HepG2 (cell line): ENCODE measurements around the gene P2RY2. TPM values are rescaled to one million over a fixed set of nuclear protein-coding genes. Genes with fewer than 3 reads are reported as not detected.

Experiments used
- ATAC-seq: fragments of 200-7000 bp; cut with Tn5 transposase; 3 replicates; pipeline ENCODE4 v1.9.1; 2020; ENCODE audit warnings: mild to moderate bottlenecking, moderate library complexity
- BruUV-seq: library from RNA; stranded (reverse); fragments of 400-500 nt; replicated peaks from 2 replicates; lab custom pipeline; 2021; lab: Mats Ljungman, UMichigan
- CTCF ChIA-PET: fragments of 300-600 bp; formaldehyde crosslinking; extraction: SDS; loops from one replicate; lab custom pipeline; 2021; ENCODE audit warnings: low total read pairs, inconsistent platforms, low intra/inter-chr PET ratio; lab: Yijun Ruan, JAX
- POLR2A ChIA-PET: fragments of 350-600 bp; sonication (Branson Sonifier 250); formaldehyde crosslinking; loops from one replicate; lab custom pipeline; 2020; ENCODE audit warnings: antibody characterized with exemption, inconsistent platforms; lab: Yijun Ruan, JAX
- DNase-seq: peaks from one replicate; pipeline ENCODE4 v3.0.0-alpha.2; 2015; ENCODE audit warnings: low spot score
- FAIRE-seq: peaks from 3 replicates; lab custom pipeline; 2011; peaks lifted over from hg19 to GRCh38; lab: Jason Lieb, UNC
- H2AFZ ChIP-seq: one replicate; pipeline ENCODE4 v1.6.1; 2011; ENCODE audit warnings: low read length, inconsistent platforms
- H3K27ac ChIP-seq: fragments of 300-600 bp; 3 replicates; pipeline ENCODE4 v1.8.0; 2011; ENCODE audit warnings: mixed run types, mild to moderate bottlenecking, mixed read lengths, low read length, inconsistent platforms; ENCODE audit not compliant: insufficient read depth; ENCODE audit errors: extremely low read length
- H3K27me3 ChIP-seq, 2 experiments: fragments of 200-600 bp in 1 of 2; 2 replicates in 1 of 2; 3 replicates in 1 of 2; pipeline versions ENCODE4 v1.6.0 to v1.8.0; 2011; ENCODE audit warnings: low read length in 2 of 2, mild to moderate bottlenecking in 2 of 2, moderate library complexity in 2 of 2, inconsistent platforms in 1 of 2; ENCODE audit not compliant: insufficient read depth in 2 of 2, control insufficient read depth in 1 of 2
- H3K36me3 ChIP-seq, 2 experiments: fragments of 200-600 bp in 1 of 2; replicated peaks in 1 of 2; 2 replicates in 1 of 2; 3 replicates in 1 of 2; pipeline versions ENCODE4 v1.5.1 to v1.8.0; 2011; ENCODE audit warnings: low read length in 2 of 2, inconsistent platforms in 1 of 2; ENCODE audit not compliant: insufficient read depth in 2 of 2, control insufficient read depth in 1 of 2
- H3K4me1 ChIP-seq: 2 replicates; pipeline ENCODE4 v1.5.1; 2012; ENCODE audit warnings: low read length, inconsistent platforms; ENCODE audit not compliant: insufficient read depth
- H3K4me2 ChIP-seq: 2 replicates; pipeline ENCODE4 v1.6.0; 2011; ENCODE audit warnings: low read depth, low read length, inconsistent platforms
- H3K4me3 ChIP-seq, 3 experiments: fragments of 200-600 bp in 1 of 3; sonication (generic), shearing (Covaris generic) in 1 of 3; replicated peaks in 1 of 3; 2 replicates each; pipeline ENCODE4 v1.5.1; 2011 to 2016; ENCODE audit warnings: low read length in 3 of 3, inconsistent platforms in 2 of 3, low read depth in 2 of 3, mild to moderate bottlenecking in 2 of 3, control low read depth in 1 of 3, mixed read lengths in 1 of 3; ENCODE audit not compliant: insufficient read depth in 1 of 3
- H3K79me2 ChIP-seq: one replicate; pipeline ENCODE4 v1.6.1; 2011; ENCODE audit warnings: low read length, inconsistent platforms; ENCODE audit not compliant: insufficient read depth
- H3K9ac ChIP-seq: 2 replicates; pipeline ENCODE4 v1.6.0; 2011; ENCODE audit warnings: mild to moderate bottlenecking, low read depth, low read length, inconsistent platforms; ENCODE audit not compliant: insufficient read depth
- H3K9me3 ChIP-seq: 2 replicates; pipeline ENCODE4 v1.5.1; 2012; ENCODE audit warnings: mild to moderate bottlenecking, low read length
- H4K20me1 ChIP-seq: 2 replicates; pipeline ENCODE4 v1.6.0; 2011; ENCODE audit warnings: inconsistent platforms, mild to moderate bottlenecking, low read length, moderate library complexity; ENCODE audit not compliant: insufficient read depth
- HES4 ChIP-seq: sonication (generic); formaldehyde crosslinking; IDR thresholded peaks from 2 replicates; pipeline ENCODE4 v1.9.0; 2021; ENCODE audit warnings: mild to moderate bottlenecking, missing genetic modification reagents, borderline replicate concordance
- NFE2 ChIP-seq: sonication (generic); formaldehyde crosslinking; IDR thresholded peaks from 2 replicates; pipeline ENCODE4 v1.4.0; 2020; ENCODE audit warnings: missing genetic modification reagents
- ZNF12 ChIP-seq: sonication (generic); formaldehyde crosslinking; IDR thresholded peaks from 2 replicates; pipeline ENCODE4 v1.5.0; 2020; ENCODE audit warnings: missing genetic modification reagents
- ZNF512 ChIP-seq: sonication (generic); formaldehyde crosslinking; IDR thresholded peaks from 2 replicates; pipeline ENCODE4 v1.4.0; 2020; ENCODE audit warnings: mild to moderate bottlenecking, missing genetic modification reagents
- ZNF589 ChIP-seq: sonication (generic); formaldehyde crosslinking; conservative IDR thresholded peaks from 2 replicates; pipeline ENCODE4 v1.8.0; 2022; ENCODE audit warnings: mild to moderate bottlenecking, moderate library complexity, missing genetic modification reagents
- ZNF772 ChIP-seq: sonication (generic); formaldehyde crosslinking; IDR thresholded peaks from 2 replicates; pipeline ENCODE4 v1.5.0; 2020; ENCODE audit warnings: mild to moderate bottlenecking, missing genetic modification reagents
- ZSCAN31 ChIP-seq: sonication (generic); formaldehyde crosslinking; IDR thresholded peaks from 2 replicates; pipeline ENCODE4 v1.5.0; 2020; ENCODE audit warnings: low read depth, mild to moderate bottlenecking, missing genetic modification reagents
- WGBS: methylation state at CpG from one replicate; pipeline ENCODE4 v1.1.6; 2017; ENCODE audit warnings: low lambda C conversion rate; 5-methylcytosine and 5-hydroxymethylcytosine counted together
- in situ Hi-C: cut with HindIII; loops from 2 replicates; pipeline ENCODE4 v1.10.0; 2017; ENCODE audit warnings: low pct_unique_long_range_greater_than_20kb; ENCODE audit not compliant: extremely low pct_ligation_motif_present
- intact Hi-C: fragments of 100-400 bp; cut with micrococcal nuclease; formaldehyde crosslinking; loops from one replicate; pipeline ENCODE4 v1.10.0; 2022; ENCODE audit not compliant: unreplicated experiment
- polyA plus RNA-seq, 8 experiments: library from polyadenylated mRNA; depleted of rRNA in 3 of 8; stranded (reverse) in 7 of 8; unstranded in 1 of 8; fragments of >200 nt; fragmentation: Illumina TruSeq in 4 of 8; extraction: Trizol in 4 of 8; gene quantifications; 2 replicates each; pipeline versions ENCODE4 v1.2.1 to v1.2.3, GENCODE V29; 2011 to 2016; ENCODE audit warnings: low read depth in 4 of 8, missing spikeins in 1 of 8, mixed read lengths in 1 of 8; ENCODE audit not compliant: insufficient read depth in 1 of 8
- total RNA-seq, 5 experiments: library from RNA; depleted of rRNA; stranded (reverse); fragments of >200 nt; fragmentation: Illumina TruSeq; extraction: Trizol; gene quantifications; 2 replicates each; pipeline ENCODE4 v1.2.3, GENCODE V29; 2016; ENCODE audit warnings: low read depth in 1 of 5
- TF ChIP-seq, protein P1 (sequence below): sonication (generic); formaldehyde crosslinking; IDR thresholded peaks from 2 replicates; pipeline ENCODE4 v1.4.0; 2020; ENCODE audit warnings: low read depth, mild to moderate bottlenecking, missing genetic modification reagents
- TF ChIP-seq, protein P2 (sequence below): sonication (generic); IDR thresholded peaks from 2 replicates; pipeline ENCODE4 v1.6.1; 2016; ENCODE audit warnings: low read depth, borderline replicate concordance

The P2RY2 gene
- total and polyA plus RNA-seq, 2 of the 13 experiments (the other 11 are each of a cell fraction or from before 2014, with no cell fraction given) = 0.95 to 3.1 TPM

DNA sequence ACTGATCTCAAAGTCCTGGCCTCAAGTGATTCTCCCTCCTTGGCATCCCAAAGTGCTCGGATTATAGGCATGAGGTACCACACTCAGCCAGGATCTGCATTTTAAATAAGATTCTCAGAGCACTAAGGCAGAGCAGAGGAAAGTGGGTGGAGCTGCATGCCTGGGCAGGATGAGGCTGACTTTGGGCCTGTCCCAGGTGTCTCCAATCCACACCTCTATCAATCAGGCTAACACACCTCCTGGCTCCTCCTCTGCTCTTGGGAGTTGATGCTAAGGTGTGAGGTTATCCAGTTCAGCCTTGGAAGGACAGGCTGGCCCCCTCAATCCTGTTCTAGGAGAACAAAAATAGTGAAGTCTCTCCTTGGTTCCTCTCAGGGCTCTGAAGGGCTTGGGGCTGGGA is 30.2 kb upstream of the P2RY2 start:
- no peaks in the 10 kb centered on the region for H3K79me2 ChIP-seq
- H3K27me3 ChIP-seq = peaks cover 3 to 41% of the 10 kb centered on the region in 2 experiments; a peak in 3 of 5 replicates
- intact Hi-C loops (no loop called here), in situ Hi-C loops (loop anchor here (5.0 kb wide), 2 partner anchors 49 to 99 kb away; no protein-coding TSS in a partner anchor)
- FAIRE-seq = no peak
- no peak overlapping the region for H3K9ac ChIP-seq
- H3K4me2 ChIP-seq = no peak overlapping the region
- CTCF ChIA-PET = interaction anchor here (0.7 kb wide), 1 partner anchor 30 kb away, joined by 3 read pairs; the partner anchor contains the start of gene P2RY2
- POLR2A ChIA-PET = no interaction called here
- H2AFZ ChIP-seq = no peak overlapping the region
- ATAC-seq = no peak
- H3K4me1 ChIP-seq = peaks cover 15% of the 10 kb centered on the region
- H3K9me3 ChIP-seq = no peaks in the 10 kb centered on the region
- H3K36me3 ChIP-seq = no peaks in the 10 kb centered on the region
- 0% methylated on average over 1 of the region's 1 CpG for WGBS
- no peak for TF ChIP-seq ZNF589 (CRISPR knock-in tag)
- no peak for TF ChIP-seq ZNF512
- no peak for TF ChIP-seq ZNF12 (CRISPR knock-in tag)
- no peak for TF ChIP-seq ZNF772
- TF ChIP-seq, protein P1, sequence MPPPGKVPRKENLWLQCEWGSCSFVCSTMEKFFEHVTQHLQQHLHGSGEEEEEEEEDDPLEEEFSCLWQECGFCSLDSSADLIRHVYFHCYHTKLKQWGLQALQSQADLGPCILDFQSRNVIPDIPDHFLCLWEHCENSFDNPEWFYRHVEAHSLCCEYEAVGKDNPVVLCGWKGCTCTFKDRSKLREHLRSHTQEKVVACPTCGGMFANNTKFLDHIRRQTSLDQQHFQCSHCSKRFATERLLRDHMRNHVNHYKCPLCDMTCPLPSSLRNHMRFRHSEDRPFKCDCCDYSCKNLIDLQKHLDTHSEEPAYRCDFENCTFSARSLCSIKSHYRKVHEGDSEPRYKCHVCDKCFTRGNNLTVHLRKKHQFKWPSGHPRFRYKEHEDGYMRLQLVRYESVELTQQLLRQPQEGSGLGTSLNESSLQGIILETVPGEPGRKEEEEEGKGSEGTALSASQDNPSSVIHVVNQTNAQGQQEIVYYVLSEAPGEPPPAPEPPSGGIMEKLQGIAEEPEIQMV (CRISPR knock-in tag) = no peak
- TF ChIP-seq HES4 (CRISPR knock-in tag) = no peak
- TF ChIP-seq ZSCAN31 = no peak
- TF ChIP-seq, protein P2, sequence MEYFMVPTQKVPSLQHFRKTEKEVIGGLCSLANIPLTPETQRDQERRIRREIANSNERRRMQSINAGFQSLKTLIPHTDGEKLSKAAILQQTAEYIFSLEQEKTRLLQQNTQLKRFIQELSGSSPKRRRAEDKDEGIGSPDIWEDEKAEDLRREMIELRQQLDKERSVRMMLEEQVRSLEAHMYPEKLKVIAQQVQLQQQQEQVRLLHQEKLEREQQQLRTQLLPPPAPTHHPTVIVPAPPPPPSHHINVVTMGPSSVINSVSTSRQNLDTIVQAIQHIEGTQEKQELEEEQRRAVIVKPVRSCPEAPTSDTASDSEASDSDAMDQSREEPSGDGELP = no peak
- no peak for TF ChIP-seq NFE2 (CRISPR knock-in tag)
- H3K4me3 ChIP-seq = no peak overlapping the region
- no peaks in the 10 kb centered on the region for H4K20me1 ChIP-seq
- BruUV-seq = no TSS peak
- DNase-seq = no peak
- H3K27ac ChIP-seq = no peak overlapping the region
